ENCODE measurements around the gene USP22. TPM values are rescaled to one million over a fixed set of nuclear protein-coding genes. Genes with fewer than 3 reads are reported as not detected.

Gene USP22
- total and polyA plus RNA-seq, 10 of the 15 experiments (the other 5 are each of a cell fraction or from before 2014, with no cell fraction given) = 10.8 to 218 (median 98.8) TPM

GRCh38 chr17:21020622-21021021 lies 22.2 kb downstream of the USP22 start:
- Histone ChIP-seq H3K9me3 (replicated peaks; ENCODE audit: control insufficient read depth, insufficient read depth, low read length) (no peaks in the 10 kb centered on the region), H3K27me3 (replicated peaks in 1 of 2; ENCODE audit: control insufficient read depth in 2 of 2, insufficient read depth in 2 of 2, low read length in 1 of 2) (no peaks in the 10 kb centered on the region), H3K4me2 (ENCODE audit: control insufficient read depth, insufficient read depth) (no peak overlapping the region), H3K4me1 (ENCODE audit: control insufficient read depth, insufficient read depth, low read length) (no peaks in the 10 kb centered on the region), H3K9ac (ENCODE audit: control insufficient read depth, insufficient read depth, low read length) (no peak overlapping the region), H3K36me3 (ENCODE audit: control insufficient read depth in 2 of 2, insufficient read depth in 2 of 2, low read length in 1 of 2) (peaks cover 53 to 60% of the 10 kb centered on the region in 2 experiments), H3K4me3 (no peak overlapping the region), H4K20me1 (ENCODE audit: control insufficient read depth, insufficient read depth) (peaks cover 9% of the 10 kb centered on the region), H2AFZ (ENCODE audit: control insufficient read depth, low read depth, low read length) (no peak overlapping the region), H3K27ac (ENCODE audit: control insufficient read depth, insufficient read depth) (no peak overlapping the region), H3K79me2 (ENCODE audit: control insufficient read depth, insufficient read depth, low read length) (peaks cover 26% of the 10 kb centered on the region)
- ChIA-PET CTCF (interaction anchor here (0.8 to 2.2 kb wide), 4 partner anchors 23 to 101 kb away, joined by 3 to 13 read pairs (median 4); no protein-coding TSS in a partner anchor), RAD21 (ENCODE audit: unreplicated experiment) (interaction anchor here (0.7 kb wide), 1 partner anchor 79 kb away, joined by 4 read pairs; no protein-coding TSS in a partner anchor), POLR2A (no interaction called here), SMC1A (ENCODE audit: uncharacterized antibody, unreplicated experiment) (no interaction called here)
- FAIRE-seq = no peak
- in situ Hi-C loops (cut with MboI) (no loop called here), intact Hi-C loops (cut with micrococcal nuclease; ENCODE audit: unreplicated experiment) (loop anchor here (1.0 kb wide), 1 partner anchor 79 kb away; no protein-coding TSS in a partner anchor)
- no TSS peak for BruUV-seq (replicated peaks)
- ATAC-seq = no peak
- no peak for DNase-seq (ENCODE audit: low read depth, low spot score)
- TF ChIP-seq FOS (IDR thresholded peaks at IDR 0.05; ENCODE audit: borderline replicate concordance, extremely low read depth, insufficient read length) (no peak), SIN3A (IDR thresholded peaks at IDR 0.05; ENCODE audit: low read depth, low read length) (no peak), YY1 (IDR thresholded peaks at IDR 0.05; ENCODE audit: low read depth, low read length) (no peak), E2F8 (IDR thresholded peaks at IDR 0.05; ENCODE audit: low read depth, partially characterized antibody) (no peak), IRF3 (IDR thresholded peaks at IDR 0.05) (no peak), IKZF2 (IDR thresholded peaks at IDR 0.05) (no peak), ZNF274 (IDR thresholded peaks at IDR 0.05; ENCODE audit: insufficient read depth, insufficient read length) (no peak), REST (IDR thresholded peaks at IDR 0.05; ENCODE audit: low read depth, low read length) (no peak), CHD1 (IDR thresholded peaks at IDR 0.05; ENCODE audit: low read depth, low read length) (no peak), TCF7 (IDR thresholded peaks at IDR 0.05; ENCODE audit: borderline replicate concordance) (no peak), NRF1 (conservative IDR thresholded peaks at IDR 0.05; ENCODE audit: low read depth, low read length) (no peak), GATAD2B (conservative IDR thresholded peaks at IDR 0.05; ENCODE audit: low read depth) (no peak), EGR1 (IDR thresholded peaks at IDR 0.05; ENCODE audit: borderline replicate concordance in 1 of 2, low read depth in 2 of 2, low read length in 2 of 2) (no peak), CBFB (IDR thresholded peaks at IDR 0.05; ENCODE audit: low read depth) (no peak), TBL1XR1 (IDR thresholded peaks at IDR 0.05; ENCODE audit: low read depth, low read length) (no peak)
- TF ChIP-seq, protein P1, sequence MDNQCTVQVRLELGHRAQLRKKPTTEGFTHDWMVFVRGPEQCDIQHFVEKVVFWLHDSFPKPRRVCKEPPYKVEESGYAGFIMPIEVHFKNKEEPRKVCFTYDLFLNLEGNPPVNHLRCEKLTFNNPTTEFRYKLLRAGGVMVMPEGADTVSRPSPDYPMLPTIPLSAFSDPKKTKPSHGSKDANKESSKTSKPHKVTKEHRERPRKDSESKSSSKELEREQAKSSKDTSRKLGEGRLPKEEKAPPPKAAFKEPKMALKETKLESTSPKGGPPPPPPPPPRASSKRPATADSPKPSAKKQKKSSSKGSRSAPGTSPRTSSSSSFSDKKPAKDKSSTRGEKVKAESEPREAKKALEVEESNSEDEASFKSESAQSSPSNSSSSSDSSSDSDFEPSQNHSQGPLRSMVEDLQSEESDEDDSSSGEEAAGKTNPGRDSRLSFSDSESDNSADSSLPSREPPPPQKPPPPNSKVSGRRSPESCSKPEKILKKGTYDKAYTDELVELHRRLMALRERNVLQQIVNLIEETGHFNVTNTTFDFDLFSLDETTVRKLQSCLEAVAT (IDR thresholded peaks at IDR 0.05) = no peak
- 17% methylated on average over 10 of the region's 10 CpGs for WGBS (ENCODE audit: insufficient coverage, insufficient replicate concordance, low lambda C conversion rate, missing lambda C conversion rate)
